A172 (cell line): ENCODE results near the gene CNGA3. TPM values are rescaled to one million over a fixed set of nuclear protein-coding genes. Genes with fewer than 3 reads are reported as not detected.

Source experiments
- DNase-seq: peaks from one replicate; pipeline ENCODE4 v3.0.0-alpha.2; 2015; ENCODE audit warnings: low spot score
- total RNA-seq: library from RNA; depleted of rRNA; stranded (reverse); fragments of >200 nt; shearing (Covaris generic); gene quantifications from 2 replicates; pipeline ENCODE4 v1.2.3, GENCODE V29; 2014; rRNA removed

CNGA3 gene
- total RNA-seq, 1 experiment from 2014 or later, result not detected

- no peak for DNase-seq
These were observed 96.2 kb downstream of the CNGA3 start for GRCh38 chr2:98442488-98442887.

GRCh38 chr2:98444436-98445176 is 98.3 kb downstream of the CNGA3 start, which contains the start of gene INPP4A:
TSS of gene INPP4A (plus strand) at chr2:98444858. CDS start at chr2:98520049, 75,191 bp downstream.
- DNase-seq, result peak; percentile 45

- no peak for DNase-seq
These were observed 99.0 kb downstream of the CNGA3 start for GRCh38 chr2:98445177-98445682.

- DNase-seq, result no peak
These were observed 99.7 kb downstream of the CNGA3 start for GRCh38 chr2:98445683-98446581.

- no peak for DNase-seq
These were observed 100.6 kb downstream of the CNGA3 start for GRCh38 chr2:98446850-98447249.

Other genes starting within 250 kb of the CNGA3 start
- gene INPP4A, start 98.4 kb downstream of the CNGA3 start, total RNA-seq, result 19.7 and 22.0 TPM in 2 replicates